ENCODE measurements around the gene C20orf96.

C20orf96 gene

DNA sequence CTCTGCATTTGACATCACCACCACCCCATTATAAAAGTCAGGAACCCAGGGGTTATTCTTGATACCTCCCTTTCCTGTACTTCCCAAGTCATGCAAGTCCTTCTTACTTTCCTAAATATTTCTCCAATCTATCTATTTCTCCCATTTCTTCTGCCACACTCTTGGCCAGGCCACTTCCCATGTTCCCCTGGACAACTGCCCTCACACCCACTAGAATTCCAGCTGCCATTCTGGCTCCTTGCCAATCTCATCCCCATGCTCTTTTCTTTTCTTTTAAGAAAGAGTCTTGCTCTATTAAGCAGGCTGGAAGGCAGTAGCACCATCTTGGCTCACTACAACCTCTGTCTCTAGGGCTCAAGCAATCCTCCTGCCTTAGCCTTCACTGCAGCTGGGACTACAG lies 17.8 kb downstream of the C20orf96 start:
- no peak overlapping the region for H3K4me3 ChIP-seq (ENCODE audit: low read length)
- TF ChIP-seq, protein P1, sequence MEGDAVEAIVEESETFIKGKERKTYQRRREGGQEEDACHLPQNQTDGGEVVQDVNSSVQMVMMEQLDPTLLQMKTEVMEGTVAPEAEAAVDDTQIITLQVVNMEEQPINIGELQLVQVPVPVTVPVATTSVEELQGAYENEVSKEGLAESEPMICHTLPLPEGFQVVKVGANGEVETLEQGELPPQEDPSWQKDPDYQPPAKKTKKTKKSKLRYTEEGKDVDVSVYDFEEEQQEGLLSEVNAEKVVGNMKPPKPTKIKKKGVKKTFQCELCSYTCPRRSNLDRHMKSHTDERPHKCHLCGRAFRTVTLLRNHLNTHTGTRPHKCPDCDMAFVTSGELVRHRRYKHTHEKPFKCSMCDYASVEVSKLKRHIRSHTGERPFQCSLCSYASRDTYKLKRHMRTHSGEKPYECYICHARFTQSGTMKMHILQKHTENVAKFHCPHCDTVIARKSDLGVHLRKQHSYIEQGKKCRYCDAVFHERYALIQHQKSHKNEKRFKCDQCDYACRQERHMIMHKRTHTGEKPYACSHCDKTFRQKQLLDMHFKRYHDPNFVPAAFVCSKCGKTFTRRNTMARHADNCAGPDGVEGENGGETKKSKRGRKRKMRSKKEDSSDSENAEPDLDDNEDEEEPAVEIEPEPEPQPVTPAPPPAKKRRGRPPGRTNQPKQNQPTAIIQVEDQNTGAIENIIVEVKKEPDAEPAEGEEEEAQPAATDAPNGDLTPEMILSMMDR (IDR thresholded peaks at IDR 0.05; ENCODE audit: insufficient read depth, low read depth, low read length, missing control alignments) = no peak
- DNase-seq (ENCODE audit: low read depth) = no peak

DNA sequence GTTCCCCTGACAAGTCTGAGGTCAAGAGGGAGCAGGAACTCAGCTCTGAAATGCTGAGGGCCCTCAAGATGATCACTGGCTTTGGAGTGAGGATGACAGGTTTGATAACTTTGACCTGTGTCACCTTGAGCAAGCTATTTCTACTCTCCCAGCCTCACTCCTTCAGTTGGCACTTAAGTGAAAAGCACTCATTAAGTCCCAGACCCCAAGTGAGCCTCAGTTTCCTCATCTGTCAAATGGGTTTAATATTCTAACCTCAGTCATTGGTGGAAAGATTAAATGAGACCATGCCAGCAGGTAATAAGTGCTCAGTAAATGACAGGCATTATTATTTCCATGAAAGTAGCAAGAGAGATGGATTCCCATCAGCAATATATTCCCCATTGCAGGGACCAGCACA lies 19.0 kb downstream of the C20orf96 start:
- no peak for DNase-seq (ENCODE audit: low read depth)
- TF ChIP-seq, protein P1 (IDR thresholded peaks at IDR 0.05; ENCODE audit: insufficient read depth, low read depth, low read length, missing control alignments) = no peak
- no peak overlapping the region for H3K4me3 ChIP-seq (ENCODE audit: low read length)

GRCh38 chr20:271069-271468 lies 19.5 kb downstream of the C20orf96 start:
- TF ChIP-seq, protein P1 (IDR thresholded peaks at IDR 0.05; ENCODE audit: insufficient read depth, low read depth, low read length, missing control alignments) = no peak
- H3K4me3 ChIP-seq (ENCODE audit: low read length) = no peak overlapping the region
- no peak for DNase-seq (ENCODE audit: low read depth)

DNA sequence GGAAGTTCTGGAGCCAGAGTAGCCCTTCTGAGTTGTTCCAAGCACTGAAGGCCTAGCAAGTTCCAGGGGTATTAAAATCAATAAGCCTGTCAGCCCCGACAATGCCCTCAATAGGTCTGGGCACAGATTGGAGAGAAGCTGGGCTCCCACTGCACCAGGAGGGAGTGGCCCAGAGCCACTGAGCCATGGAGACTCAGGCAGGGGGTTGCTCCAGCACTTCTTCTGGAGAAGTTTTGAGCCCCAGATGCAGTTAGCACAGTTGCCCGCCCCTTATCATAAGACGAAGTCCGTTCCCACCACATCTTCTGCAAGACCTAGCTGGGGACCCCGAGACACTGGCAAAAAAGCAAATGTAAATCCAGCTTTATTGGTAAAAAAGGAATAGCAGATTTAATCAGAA lies 20.0 kb downstream of the C20orf96 start:
- TF ChIP-seq, protein P1 (IDR thresholded peaks at IDR 0.05; ENCODE audit: insufficient read depth, low read depth, low read length, missing control alignments) = no peak
- no peak overlapping the region for H3K4me3 ChIP-seq (ENCODE audit: low read length)
- no peak for DNase-seq (ENCODE audit: low read depth)

DNA sequence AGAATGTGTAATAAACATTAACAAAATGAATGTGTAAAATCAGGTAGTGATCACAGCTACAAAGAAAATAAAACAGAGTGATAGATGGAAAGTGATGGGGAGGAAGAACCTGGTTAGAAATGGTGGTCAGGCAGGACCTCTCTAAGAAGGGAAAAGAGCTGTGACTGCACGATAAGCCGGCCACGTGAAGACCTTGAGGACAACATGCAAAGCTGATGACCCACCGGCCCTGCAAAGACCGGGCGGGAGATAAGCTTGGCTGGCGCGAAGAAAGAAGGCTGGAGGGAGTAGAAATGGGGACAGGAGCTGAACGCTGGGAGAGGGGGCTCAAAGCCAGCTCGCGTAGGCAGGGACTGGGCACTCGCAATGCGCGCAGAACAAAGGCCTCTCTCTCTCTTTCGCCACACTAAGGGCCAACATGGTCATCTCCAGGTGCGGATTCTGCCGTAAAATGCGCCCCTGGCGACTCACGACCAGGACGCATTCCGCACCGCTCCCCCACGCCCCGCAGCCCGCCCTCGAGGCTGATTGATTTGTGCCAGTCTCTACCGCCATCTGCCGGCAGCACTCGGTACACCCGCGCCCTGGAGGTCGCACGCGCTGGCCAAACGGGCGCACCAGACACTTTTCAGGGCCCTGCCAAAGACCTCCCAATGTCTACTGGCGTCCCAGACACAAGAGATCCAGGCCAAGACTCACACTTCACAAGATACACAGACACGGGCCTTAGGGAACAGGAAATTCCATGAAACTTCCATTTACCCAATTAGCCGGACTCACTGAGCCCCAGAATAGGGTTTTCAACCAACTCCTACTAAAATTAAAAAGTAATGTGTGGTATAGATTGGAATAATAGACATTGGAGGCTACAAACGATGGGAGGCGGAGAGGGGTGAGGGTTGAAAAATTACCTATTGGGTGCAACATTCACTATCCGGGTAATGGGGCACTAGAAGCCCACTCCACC lies 23.7 kb downstream of the C20orf96 start:
- TF ChIP-seq, protein P1 (IDR thresholded peaks at IDR 0.05; ENCODE audit: insufficient read depth, low read depth, low read length, missing control alignments) = peak; percentile 89
- DNase-seq (ENCODE audit: low read depth) = peak; percentile 68

DNA sequence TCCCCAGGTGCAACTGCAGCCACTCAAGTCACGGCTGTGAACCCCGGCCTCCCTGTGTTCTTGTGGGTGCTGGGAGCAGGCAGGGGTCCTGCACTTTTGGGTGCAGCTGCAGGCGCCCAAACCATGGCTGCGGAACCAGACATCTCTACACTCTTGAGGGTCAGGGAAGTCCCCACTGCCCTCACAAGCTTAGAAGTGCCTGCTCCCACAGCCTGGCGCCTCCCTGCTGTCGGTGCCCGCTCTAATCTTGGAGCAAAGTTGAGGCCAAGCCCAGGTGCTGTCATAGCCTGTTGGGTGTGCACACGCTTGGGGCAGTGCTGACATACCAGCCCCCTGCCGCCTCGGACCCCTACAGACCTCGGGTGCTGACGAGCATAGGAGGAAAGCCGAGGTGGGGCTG lies 26.8 kb downstream of the C20orf96 start:
- DNase-seq (ENCODE audit: low read depth) = no peak
- no peak overlapping the region for H3K4me3 ChIP-seq (ENCODE audit: low read length)
- TF ChIP-seq, protein P1 (IDR thresholded peaks at IDR 0.05; ENCODE audit: insufficient read depth, low read depth, low read length, missing control alignments) = no peak

More for the DNA sequence above, 23.7 kb downstream of the C20orf96 start:
- peak overlapping the region; percentile 48 for H3K4me3 ChIP-seq (ENCODE audit: low read length)
